IMR-90 (cell line): Measurements from ENCODE around the gene VIPR2. TPM values are rescaled to one million over a fixed set of nuclear protein-coding genes. Genes with fewer than 3 reads are reported as not detected.

Source experiments
- ATAC-seq: fragments of 200-7000 bp; cut with Tn5 transposase; 2 replicates; pipeline ENCODE4 v1.9.1; 2020; ENCODE audit warnings: low read depth, mild to moderate bottlenecking, moderate library complexity
- BruUV-seq: library from RNA; stranded (reverse); fragments of 400-500 nt; replicated peaks from 2 replicates; lab custom pipeline; 2021; lab: Mats Ljungman, UMichigan
- CTCF ChIA-PET: fragments of 300-600 bp; formaldehyde crosslinking; extraction: SDS; loops from one replicate; lab custom pipeline; 2021; ENCODE audit warnings: antibody characterized with exemption; lab: Yijun Ruan, JAX
- POLR2A ChIA-PET: fragments of 300-600 bp; sonication (Branson Sonifier 250); formaldehyde crosslinking; loops from one replicate; lab custom pipeline; 2022; ENCODE audit warnings: antibody characterized with exemption; ENCODE audit not compliant: unreplicated experiment; lab: Charles Lee
- DNase-seq: peaks from one replicate; pipeline ENCODE4 v3.0.0; 2013
- H2AFZ ChIP-seq: replicated peaks from 2 replicates; pipeline ENCODE3; 2013; ENCODE audit warnings: low read length, mild to moderate bottlenecking; ENCODE audit not compliant: poor library complexity
- H2AK5ac ChIP-seq: 2 replicates; pipeline ENCODE4 v1.6.1; 2013; ENCODE audit warnings: low read depth, low read length, inconsistent platforms
- H2AK9ac ChIP-seq: replicated peaks from 2 replicates; pipeline ENCODE3; 2013; ENCODE audit warnings: mild to moderate bottlenecking, low read depth, low read length, moderate library complexity; ENCODE audit not compliant: poor library complexity
- H2BK120ac ChIP-seq: 2 replicates; pipeline ENCODE4 v1.6.1; 2013; ENCODE audit warnings: low read depth, low read length, inconsistent platforms
- H2BK15ac ChIP-seq: 3 replicates; pipeline ENCODE4 v1.6.1; 2013; ENCODE audit warnings: low read depth, low read length, inconsistent platforms
- H2BK20ac ChIP-seq: 2 replicates; pipeline ENCODE4 v1.6.1; 2013; ENCODE audit warnings: low read depth, mild to moderate bottlenecking, inconsistent platforms, low read length, moderate library complexity
- H2BK5ac ChIP-seq: 2 replicates; pipeline ENCODE4 v1.6.1; 2013; ENCODE audit warnings: mild to moderate bottlenecking, low read depth, low read length, inconsistent platforms; ENCODE audit not compliant: poor library complexity, severe bottlenecking
- H3K14ac ChIP-seq: replicated peaks from 2 replicates; pipeline ENCODE4 v1.6.1; 2013; ENCODE audit warnings: low read depth, low read length, inconsistent platforms
- H3K18ac ChIP-seq: 2 replicates; pipeline ENCODE4 v1.6.1; 2013; ENCODE audit warnings: low read depth, low read length, control low read depth
- H3K23ac ChIP-seq: 2 replicates; pipeline ENCODE4 v1.6.1; 2013; ENCODE audit warnings: low read depth, low read length, inconsistent platforms
- H3K27ac ChIP-seq: 2 replicates; pipeline ENCODE4 v1.5.1; 2013; ENCODE audit warnings: mild to moderate bottlenecking, control low read depth, low read length; ENCODE audit not compliant: insufficient read depth
- H3K27me3 ChIP-seq: 2 replicates; pipeline ENCODE4 v1.6.1; 2013; ENCODE audit warnings: low read length; ENCODE audit not compliant: control insufficient read depth, insufficient read depth
- H3K36me3 ChIP-seq: 2 replicates; pipeline ENCODE4 v1.6.1; 2013; ENCODE audit warnings: low read length, mixed read lengths; ENCODE audit not compliant: control insufficient read depth, insufficient read depth
- H3K4ac ChIP-seq: 2 replicates; pipeline ENCODE4 v1.6.1; 2013; ENCODE audit warnings: low read depth, low read length, inconsistent platforms
- H3K4me1 ChIP-seq: 2 replicates; pipeline ENCODE4 v1.6.1; 2013; ENCODE audit warnings: low read length, mixed read lengths; ENCODE audit not compliant: control insufficient read depth, insufficient read depth
- H3K4me2 ChIP-seq: 2 replicates; pipeline ENCODE4 v1.6.1; 2013; ENCODE audit warnings: low read depth, mild to moderate bottlenecking, control low read depth, low read length, moderate library complexity
- H3K4me3 ChIP-seq: 2 replicates; pipeline ENCODE4 v1.5.1; 2013; ENCODE audit warnings: low read depth, mild to moderate bottlenecking, control low read depth, low read length, moderate library complexity; ENCODE audit not compliant: insufficient read depth
- H3K56ac ChIP-seq: 2 replicates; pipeline ENCODE4 v1.6.1; 2013; ENCODE audit warnings: low read length, inconsistent platforms; ENCODE audit not compliant: insufficient read depth; ENCODE audit errors: extremely low read depth
- H3K79me1 ChIP-seq, 2 experiments: 2 replicates each; pipeline ENCODE4 v1.6.1; 2013; ENCODE audit warnings: low read length in 2 of 2, inconsistent platforms in 1 of 2, low read depth in 1 of 2
- H3K9ac ChIP-seq: 2 replicates; pipeline ENCODE4 v1.6.1; 2013; ENCODE audit warnings: low read depth, low read length, control low read depth
- H3K9me1 ChIP-seq: 2 replicates; pipeline ENCODE4 v1.6.1; 2013; ENCODE audit warnings: low read length, inconsistent platforms; ENCODE audit not compliant: insufficient read depth
- H3K9me3 ChIP-seq: 2 replicates; pipeline ENCODE4 v1.6.1; 2013; ENCODE audit warnings: low read length; ENCODE audit not compliant: control insufficient read depth, insufficient read depth
- H4K20me1 ChIP-seq: 2 replicates; pipeline ENCODE4 v1.6.1; 2013; ENCODE audit warnings: low read length, inconsistent platforms; ENCODE audit not compliant: insufficient read depth
- H4K5ac ChIP-seq: 2 replicates; pipeline ENCODE4 v1.6.1; 2013; ENCODE audit warnings: mild to moderate bottlenecking, low read depth, low read length, control low read depth
- H4K8ac ChIP-seq, 2 experiments: 2 replicates each; pipeline ENCODE4 v1.6.1; 2013; ENCODE audit warnings: low read depth in 2 of 2, low read length in 2 of 2, control low read depth in 1 of 2, inconsistent platforms in 1 of 2
- H4K91ac ChIP-seq: 2 replicates; pipeline ENCODE4 v1.6.1; 2013; ENCODE audit warnings: low read depth, low read length, inconsistent platforms; ENCODE audit not compliant: insufficient read depth
- CHD1 ChIP-seq: IDR thresholded peaks from 2 replicates; pipeline ENCODE4 v1.6.1; 2012; ENCODE audit warnings: low read depth, low read length, improper control_type of control experiment
- ELK1 ChIP-seq: fragments of 150-350 bp; IDR thresholded peaks from 2 replicates; pipeline ENCODE4 v1.6.1; 2016; ENCODE audit warnings: low read depth, mild to moderate bottlenecking, low read length, moderate library complexity, borderline replicate concordance
- NFE2L2 ChIP-seq: fragments of 150-350 bp; IDR thresholded peaks from 2 replicates; pipeline ENCODE4 v1.6.1; 2016; ENCODE audit warnings: low read depth, mild to moderate bottlenecking, low read length
- SMC3 ChIP-seq: fragments of 150-350 bp; IDR thresholded peaks from 2 replicates; pipeline ENCODE4 v1.6.1; 2016; ENCODE audit warnings: low read depth, mild to moderate bottlenecking, antibody characterized with exemption, low read length, moderate library complexity
- WGBS, 2 experiments: methylation state at CpG; one replicate each; pipeline versions ENCODE4 v1.1.5 to v1.1.7; 2013; ENCODE audit warnings: missing lambda C conversion rate in 2 of 2; ENCODE audit not compliant: insufficient read length in 1 of 2; ENCODE audit errors: extremely low coverage in 2 of 2; 5-methylcytosine and 5-hydroxymethylcytosine counted together
- dilution Hi-C: fragments of 300-500 bp; cut with HindIII; formaldehyde crosslinking; loops from one replicate; pipeline ENCODE4 v1.14.3; 2018; ENCODE audit warnings: low sequenced_read_pairs; ENCODE audit not compliant: unreplicated experiment
- in situ Hi-C: fragments of 300-500 bp; cut with MboI; formaldehyde crosslinking; loops from 3 replicates; pipeline ENCODE4 v1.14.3; 2019; ENCODE audit warnings: low sequenced_read_pairs, inconsistent platforms, mixed read lengths
- intact Hi-C: fragments of 100-400 bp; cut with micrococcal nuclease; formaldehyde crosslinking; loops from 2 replicates; pipeline ENCODE4 v1.10.0; 2022
- polyA plus RNA-seq, 3 experiments: library from polyadenylated mRNA; depleted of rRNA; stranded (reverse); fragments of >200 nt; gene quantifications; 2 replicates each; pipeline ENCODE4 v1.2.3, GENCODE V29; 2012; ENCODE audit warnings: low replicate concordance in 1 of 3
- total RNA-seq: library from RNA; depleted of rRNA; stranded (reverse); fragments of >200 nt; gene quantifications from 2 replicates; pipeline ENCODE4 v1.2.3, GENCODE V29; 2012

The VIPR2 gene
- total and polyA plus RNA-seq, 2 of the 4 experiments (the other 2 are of a cell fraction) = not detected

DNA sequence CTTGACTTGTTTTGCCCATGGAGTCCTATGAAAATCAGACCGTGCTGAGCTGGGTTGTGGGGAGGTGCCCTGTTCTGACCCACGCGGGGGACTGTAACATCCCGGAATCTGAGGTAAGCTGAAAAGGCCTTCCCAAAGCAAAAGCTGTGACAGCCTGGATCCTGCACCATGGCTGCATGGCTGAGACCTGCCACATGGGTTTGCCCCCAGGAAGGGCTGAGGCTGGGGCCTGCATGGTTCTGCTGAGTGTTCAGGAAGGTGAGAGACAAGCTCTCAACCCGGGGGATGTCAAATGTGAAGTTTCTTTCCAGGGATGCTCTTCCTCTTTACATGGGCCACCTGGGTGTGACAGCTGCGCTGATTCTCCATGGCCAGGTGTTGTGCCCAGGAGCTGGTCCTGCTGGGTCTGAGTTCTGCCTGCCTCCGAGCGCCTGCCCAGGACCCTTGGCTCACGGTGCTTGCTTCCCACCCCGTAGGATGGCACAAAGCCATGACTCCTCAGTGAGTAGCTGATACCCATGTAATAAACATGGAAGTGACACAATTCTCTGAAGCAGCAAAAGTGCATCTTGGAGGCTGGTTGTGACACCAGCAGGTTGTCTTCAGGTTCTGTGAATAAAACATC, 58.3 kb downstream of the VIPR2 start:
- no peak overlapping the region for H3K9ac ChIP-seq

More for the DNA sequence above, 58.3 kb downstream of the VIPR2 start:
- Histone ChIP-seq H4K5ac (no peak overlapping the region), H3K18ac (no peak overlapping the region), H2BK5ac (no peak overlapping the region), H3K4me3 (no peak overlapping the region), H3K4me2 (no peak overlapping the region), H2BK15ac (no peak overlapping the region), H3K9me3 (peaks cover 44% of the 10 kb centered on the region), H2BK120ac (no peak overlapping the region), H3K4ac (no peak overlapping the region), H3K4me1 (no peaks in the 10 kb centered on the region), H3K14ac (no peak overlapping the region), H3K36me3 (no peaks in the 10 kb centered on the region), H3K27ac (no peak overlapping the region), H4K8ac (no peak overlapping the region), H4K91ac (no peak overlapping the region), H2AFZ (no peak overlapping the region), H4K20me1 (no peaks in the 10 kb centered on the region), H3K79me1 (no peaks in the 10 kb centered on the region), H3K27me3 (no peaks in the 10 kb centered on the region), H3K23ac (no peak overlapping the region), H3K9me1 (no peaks in the 10 kb centered on the region), H2AK9ac (no peak overlapping the region), H2BK20ac (no peak overlapping the region), H2AK5ac (no peak overlapping the region), H3K56ac (no peak overlapping the region)
- dilution Hi-C loops (no loop called here), in situ Hi-C loops (no loop called here), intact Hi-C loops (no loop called here)
- CTCF ChIA-PET = no interaction called here
- POLR2A ChIA-PET = no interaction called here
- ATAC-seq (no peak), DNase-seq (no peak)
- BruUV-seq = no TSS peak
- whole genome bisulfite sequencing, 2 experiments = 50% methylated on average over 6 of the region's 10 CpGs; no CpG with 5 or more reads in 1 of the 2 experiments
- TF ChIP-seq NFE2L2 (no peak), ELK1 (no peak), CHD1 (no peak), SMC3 (no peak)
